K562 (cell line): ENCODE measurements around the gene NME7. TPM values are rescaled to one million over a fixed set of nuclear protein-coding genes. Genes with fewer than 3 reads are reported as not detected.

Source experiments
- BCOR ChIP-seq: fragments of 450-650 bp; IDR thresholded peaks from 2 replicates; pipeline ENCODE4 v1.6.1; 2016
- ELK1 ChIP-seq: sonication (generic); formaldehyde crosslinking; IDR thresholded peaks from 2 replicates; pipeline ENCODE4 v1.8.1; 2022; ENCODE audit warnings: missing genetic modification reagents
- MXI1 ChIP-seq: IDR thresholded peaks from 2 replicates; pipeline ENCODE4 v1.6.1; 2011; ENCODE audit warnings: low read depth, mild to moderate bottlenecking, improper control_type of control experiment, low read length
- MYBL2 ChIP-seq, 2 experiments: fragments of 450-650 bp in 1 of 2; sonication (generic) in 1 of 2; formaldehyde crosslinking in 1 of 2; IDR thresholded peaks; 2 replicates each; pipeline versions ENCODE4 v1.6.1 to v1.8.1; 2017 to 2022; ENCODE audit warnings: borderline replicate concordance in 1 of 2, inconsistent platforms in 1 of 2, low read depth in 1 of 2, mild to moderate bottlenecking in 1 of 2, missing genetic modification reagents in 1 of 2, moderate library complexity in 1 of 2
- PHF8 ChIP-seq: fragments of 200-600 bp; sonication (generic); IDR thresholded peaks from 2 replicates; pipeline ENCODE4 v1.6.1; 2012; ENCODE audit warnings: mixed run types, mild to moderate bottlenecking, inconsistent platforms, low read length, moderate library complexity, borderline replicate concordance
- RCOR1 ChIP-seq, 2 experiments: IDR thresholded peaks; 2 replicates each; pipeline ENCODE4 v1.6.1; 2012; ENCODE audit warnings: low read depth in 2 of 2, low read length in 2 of 2, borderline replicate concordance in 1 of 2, improper control_type of control experiment in 1 of 2
- RERE ChIP-seq: sonication (generic); formaldehyde crosslinking; IDR thresholded peaks from 2 replicates; pipeline ENCODE4 v1.8.0; 2023; ENCODE audit warnings: missing genetic modification reagents, mild to moderate bottlenecking, borderline replicate concordance
- REST ChIP-seq, 2 experiments: fragments of 450-650 bp; formaldehyde crosslinking in 1 of 2; IDR thresholded peaks; 2 replicates each; pipeline versions ENCODE4 v1.4.0 to v1.6.1; 2014 to 2020; ENCODE audit warnings: mild to moderate bottlenecking in 2 of 2, borderline replicate concordance in 1 of 2, low read depth in 1 of 2
- SNAPC5 ChIP-seq: fragments of 250-450 bp; sonication (Bioruptor Pico); IDR thresholded peaks from 2 replicates; pipeline ENCODE4 v1.8.0; 2021; ENCODE audit warnings: moderate library complexity, mild to moderate bottlenecking, inconsistent platforms
- ZNF282 ChIP-seq: sonication (generic); formaldehyde crosslinking; IDR thresholded peaks from 2 replicates; pipeline ENCODE4 v1.8.1; 2023; ENCODE audit warnings: missing genetic modification reagents
- ZZZ3 ChIP-seq: fragments of 450-650 bp; IDR thresholded peaks from 2 replicates; pipeline ENCODE4 v1.6.1; 2016; ENCODE audit warnings: antibody characterized with exemption, mild to moderate bottlenecking, moderate library complexity
- polyA plus RNA-seq, 8 experiments: library from polyadenylated mRNA; depleted of rRNA in 4 of 8; stranded (reverse) in 5 of 8; unstranded in 3 of 8; fragments of >200 nt; fragmentation: Nextera tagmentation in 2 of 8; fragmentation: Illumina TruSeq in 1 of 8; extraction: Ambion mirVana in 2 of 8; extraction: Trizol in 1 of 8; gene quantifications; 2 replicates each; pipeline versions ENCODE4 v1.2.1 to v1.2.3, GENCODE V29; 2011 to 2014; ENCODE audit warnings: inconsistent platforms in 1 of 8, missing spikeins in 1 of 8
- total RNA-seq, 7 experiments: library from RNA; depleted of rRNA in 6 of 7; stranded (reverse); fragments of >200 nt in 6 of 7; fragmentation: Illumina TruSeq in 2 of 7; extraction: Trizol in 2 of 7; gene quantifications; 2 replicates each; pipeline versions ENCODE4 v1.2.1 to v1.2.3, GENCODE V29; 2011 to 2021; ENCODE audit warnings: low replicate concordance in 1 of 7

NME7 gene
- total and polyA plus RNA-seq, 9 of the 15 experiments (the other 6 are each of a cell fraction or from before 2014, with no cell fraction given): 7.9 to 43.2 (median 23.9) TPM

GRCh38 chr1:169193191-169193850 is 174.3 kb downstream of the NME7 start (continued):
- no peak for TF ChIP-seq RERE (CRISPR knock-in tag)
- TF ChIP-seq SNAPC5 (CRISPR knock-in tag): no peak
- no peak for TF ChIP-seq ZNF282 (CRISPR knock-in tag)
- TF ChIP-seq ZZZ3: no peak
- TF ChIP-seq BCOR: no peak
- TF ChIP-seq PHF8: no peak
- 0 out of 2 replicates have a peak, but pooled peaks have one; percentile 47 for TF ChIP-seq MXI1
- peak; percentile 65; the same call in 1 of the 2 replicates for TF ChIP-seq MYBL2 (IDR thresholded peaks at IDR 0.05; ENCODE audit: low read depth)
- no peak for TF ChIP-seq MYBL2 (CRISPR knock-in tag; IDR thresholded peaks at IDR 0.05; ENCODE audit: borderline replicate concordance)
- TF ChIP-seq RCOR1 (IDR thresholded peaks at IDR 0.05; ENCODE audit: borderline replicate concordance in 1 of 2, low read depth in 2 of 2, low read length in 2 of 2): peak; percentile 88 to 94
- peak; percentile 44; the same call in 1 of the 2 replicates for TF ChIP-seq REST (IDR thresholded peaks at IDR 0.05; ENCODE audit: borderline replicate concordance)
- no peak for TF ChIP-seq REST (CRISPR knock-in tag; IDR thresholded peaks at IDR 0.05; ENCODE audit: low read depth)
- TF ChIP-seq ELK1 (CRISPR knock-in tag): no peak
